ENCODE measurements around the gene THRB. TPM values are rescaled to one million over a fixed set of nuclear protein-coding genes. Genes with fewer than 3 reads are reported as not detected.

THRB gene
- total and polyA plus RNA-seq, 2 experiments from 2014 or later, result 3.3 to 5.1 TPM

GRCh38 chr3:24195504-24196230 lies 299.0 kb downstream of the THRB start:
- Histone ChIP-seq H3K9me2 (ENCODE audit: insufficient read depth) (no peaks in the 10 kb centered on the region), H2AFZ (no peak overlapping the region), H3K36me3 (ENCODE audit: low read depth) (no peaks in the 10 kb centered on the region), H4K20me1 (ENCODE audit: insufficient read depth) (no peaks in the 10 kb centered on the region), H3K4me1 (ENCODE audit: insufficient read depth) (peaks cover 42% of the 10 kb centered on the region), H3K27me3 (replicated peaks; ENCODE audit: insufficient read depth) (no peaks in the 10 kb centered on the region), H3K9ac (no peak overlapping the region), H3K4me2 (ENCODE audit: unreplicated experiment) (no peak overlapping the region), H3K79me2 (ENCODE audit: insufficient read depth) (no peaks in the 10 kb centered on the region), H3K4me3 (no peak overlapping the region), H3F3A (ENCODE audit: insufficient read depth) (peaks cover 28% of the 10 kb centered on the region), H3K27ac (no peak overlapping the region), H3K9me3 (ENCODE audit: low read depth) (no peaks in the 10 kb centered on the region)
- no peak for DNase-seq
- TF ChIP-seq EZH2phosphoT487 (IDR thresholded peaks at IDR 0.05; ENCODE audit: insufficient read depth, low read depth), result no peak
- TF ChIP-seq EZH2 (IDR thresholded peaks at IDR 0.05; ENCODE audit: insufficient read depth, poor library complexity, severe bottlenecking), result no peak
- in situ Hi-C loops (cut with MboI), result no loop called here

DNA sequence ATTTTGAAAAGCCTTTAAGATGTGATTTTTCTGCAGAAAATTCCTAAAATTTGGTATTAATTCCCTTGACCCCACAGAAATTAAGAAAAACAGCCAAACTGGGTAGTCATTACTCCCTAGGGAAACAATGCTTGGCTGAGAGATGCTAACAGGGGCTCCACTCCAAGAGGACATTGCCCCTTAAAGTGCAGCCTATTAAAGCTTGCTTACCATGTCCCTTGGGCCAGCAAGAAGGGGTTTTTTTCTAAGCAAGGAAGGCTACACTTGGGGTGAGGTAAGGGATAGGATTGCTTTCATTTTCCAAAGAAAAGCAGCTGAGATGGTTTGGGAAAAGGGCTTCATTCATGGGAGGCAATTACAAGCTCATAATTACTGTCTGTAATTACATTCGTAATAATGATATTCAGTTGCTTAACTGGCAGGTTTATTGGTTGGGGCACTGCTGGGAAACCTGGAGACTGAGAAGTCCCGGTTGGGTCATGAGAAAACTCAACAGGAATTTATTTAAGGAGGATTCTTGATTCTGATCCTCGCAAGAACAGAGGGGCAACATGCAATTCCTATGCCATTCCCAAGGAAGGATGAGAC lies 302.1 kb downstream of the THRB start:
- Histone ChIP-seq H4K20me1 (ENCODE audit: insufficient read depth) (no peaks in the 10 kb centered on the region), H3K4me2 (ENCODE audit: unreplicated experiment) (no peak overlapping the region), H3K27me3 (replicated peaks; ENCODE audit: insufficient read depth) (no peaks in the 10 kb centered on the region), H3K4me1 (ENCODE audit: insufficient read depth) (peaks cover 18% of the 10 kb centered on the region), H3K9ac (no peak overlapping the region), H3K27ac (no peak overlapping the region), H2AFZ (no peak overlapping the region), H3K9me3 (ENCODE audit: low read depth) (no peaks in the 10 kb centered on the region), H3K79me2 (ENCODE audit: insufficient read depth) (no peaks in the 10 kb centered on the region), H3K36me3 (ENCODE audit: low read depth) (no peaks in the 10 kb centered on the region), H3K9me2 (ENCODE audit: insufficient read depth) (no peaks in the 10 kb centered on the region), H3K4me3 (no peak overlapping the region), H3F3A (ENCODE audit: insufficient read depth) (peaks cover 10% of the 10 kb centered on the region)
- no peak for TF ChIP-seq EZH2phosphoT487 (IDR thresholded peaks at IDR 0.05; ENCODE audit: insufficient read depth, low read depth)
- TF ChIP-seq EZH2 (IDR thresholded peaks at IDR 0.05; ENCODE audit: insufficient read depth, poor library complexity, severe bottlenecking), result no peak
- 85 to 94% methylated on average over 3 of the region's 3 CpGs for WGBS, 2 experiments (ENCODE audit: low coverage in 1 of 2, low lambda C conversion rate in 2 of 2, missing lambda C conversion rate in 2 of 2)
- DNase-seq, result no peak
- in situ Hi-C loops (cut with MboI), result no loop called here

- TF ChIP-seq EZH2phosphoT487 (IDR thresholded peaks at IDR 0.05; ENCODE audit: insufficient read depth, low read depth), result no peak
- no peak for TF ChIP-seq EZH2 (IDR thresholded peaks at IDR 0.05; ENCODE audit: insufficient read depth, poor library complexity, severe bottlenecking)
- Histone ChIP-seq H4K20me1 (ENCODE audit: insufficient read depth) (no peaks in the 10 kb centered on the region), H3K4me2 (ENCODE audit: unreplicated experiment) (no peak overlapping the region), H3K4me3 (no peak overlapping the region), H3K27ac (no peak overlapping the region), H3K79me2 (ENCODE audit: insufficient read depth) (no peaks in the 10 kb centered on the region), H3K9me3 (ENCODE audit: low read depth) (no peaks in the 10 kb centered on the region), H3K9ac (no peak overlapping the region), H3K4me1 (ENCODE audit: insufficient read depth) (peaks cover 12% of the 10 kb centered on the region), H3K9me2 (ENCODE audit: insufficient read depth) (no peaks in the 10 kb centered on the region), H3K36me3 (ENCODE audit: low read depth) (no peaks in the 10 kb centered on the region), H2AFZ (no peak overlapping the region), H3K27me3 (replicated peaks; ENCODE audit: insufficient read depth) (no peaks in the 10 kb centered on the region), H3F3A (ENCODE audit: insufficient read depth) (peaks cover 3% of the 10 kb centered on the region)
- WGBS, 2 experiments (ENCODE audit: low coverage in 1 of 2, low lambda C conversion rate in 2 of 2, missing lambda C conversion rate in 2 of 2), result 75 to 79% methylated on average over 4 of the region's 4 CpGs
- in situ Hi-C loops (cut with MboI), result no loop called here
- no peak for DNase-seq
Observed at GRCh38 chr3:24191801-24192403, 302.7 kb downstream of the THRB start.

GRCh38 chr3:24190256-24190655 lies 304.4 kb downstream of the THRB start:
- H3F3A ChIP-seq (ENCODE audit: insufficient read depth), result no peaks in the 10 kb centered on the region
- H3K27ac ChIP-seq, result no peak overlapping the region
- H3K9me3 ChIP-seq (ENCODE audit: low read depth), result no peaks in the 10 kb centered on the region
- no peaks in the 10 kb centered on the region for H3K79me2 ChIP-seq (ENCODE audit: insufficient read depth)
- H2AFZ ChIP-seq, result no peak overlapping the region
- no peaks in the 10 kb centered on the region for H3K9me2 ChIP-seq (ENCODE audit: insufficient read depth)
- H4K20me1 ChIP-seq (ENCODE audit: insufficient read depth), result no peaks in the 10 kb centered on the region
- H3K9ac ChIP-seq, result no peak overlapping the region
- no peak for DNase-seq
- no peak for TF ChIP-seq EZH2 (IDR thresholded peaks at IDR 0.05; ENCODE audit: insufficient read depth, poor library complexity, severe bottlenecking)
- TF ChIP-seq EZH2phosphoT487 (IDR thresholded peaks at IDR 0.05; ENCODE audit: insufficient read depth, low read depth), result no peak
- no peak overlapping the region for H3K4me2 ChIP-seq (ENCODE audit: unreplicated experiment)
- H3K27me3 ChIP-seq (replicated peaks; ENCODE audit: insufficient read depth), result no peaks in the 10 kb centered on the region
- no peak overlapping the region for H3K4me3 ChIP-seq
- WGBS, 2 experiments (ENCODE audit: low coverage in 1 of 2, low lambda C conversion rate in 2 of 2, missing lambda C conversion rate in 2 of 2), result 97 to 98% methylated on average over 8 of the region's 8 CpGs
- no peaks in the 10 kb centered on the region for H3K36me3 ChIP-seq (ENCODE audit: low read depth)
- H3K4me1 ChIP-seq (ENCODE audit: insufficient read depth), result peaks cover 9% of the 10 kb centered on the region; the same call in 1 of the 2 replicates
- in situ Hi-C loops (cut with MboI), result no loop called here

All from GM23248 (cell line).